HG02852 (cell line): ENCODE measurements around the gene FUT8.

ENCODE experiments used
- ATAC-seq: cut with Tn5 transposase; IDR thresholded peaks from one replicate; pipeline ENCODE4 v1.9.1; 2021; ENCODE audit warnings: mild to moderate bottlenecking, moderate library complexity; ENCODE audit not compliant: unreplicated experiment

The FUT8 gene

GRCh38 chr14:65550779-65551643 is 138.5 kb downstream of the FUT8 start:
- no peak for ATAC-seq

GRCh38 chr14:65552724-65553123 is 140.2 kb downstream of the FUT8 start:
- ATAC-seq = no peak

- ATAC-seq = no peak
Observed at GRCh38 chr14:65554837-65555236, 142.3 kb downstream of the FUT8 start.

GRCh38 chr14:65555358-65555757 is 142.8 kb downstream of the FUT8 start:
- ATAC-seq = no peak

GRCh38 chr14:65558363-65558762 is 145.8 kb downstream of the FUT8 start:
- no peak for ATAC-seq

GRCh38 chr14:65560340-65561027 is 148.0 kb downstream of the FUT8 start:
- no peak for ATAC-seq

- no peak for ATAC-seq
Observed at GRCh38 chr14:65564370-65564769, 151.8 kb downstream of the FUT8 start.

GRCh38 chr14:65565948-65566347 is 153.4 kb downstream of the FUT8 start:
- ATAC-seq = no peak

GRCh38 chr14:65566820-65567522 is 154.4 kb downstream of the FUT8 start:
- ATAC-seq = no peak

GRCh38 chr14:65574611-65575010 is 162.1 kb downstream of the FUT8 start:
- no peak for ATAC-seq

GRCh38 chr14:65575389-65575788 is 162.9 kb downstream of the FUT8 start:
- ATAC-seq = no peak

GRCh38 chr14:65580973-65581372 is 168.4 kb downstream of the FUT8 start:
- no peak for ATAC-seq

- ATAC-seq = no peak
Observed at GRCh38 chr14:65581378-65581777, 168.8 kb downstream of the FUT8 start.

GRCh38 chr14:65581799-65582198 is 169.3 kb downstream of the FUT8 start:
- no peak for ATAC-seq

GRCh38 chr14:65585216-65585615 is 172.7 kb downstream of the FUT8 start:
- ATAC-seq = no peak

- no peak for ATAC-seq
Observed at GRCh38 chr14:65588426-65589140, 176.1 kb downstream of the FUT8 start.

- ATAC-seq = no peak
Observed at GRCh38 chr14:65594153-65594881, 181.8 kb downstream of the FUT8 start.

GRCh38 chr14:65594882-65595237 is 182.3 kb downstream of the FUT8 start:
- ATAC-seq = no peak

- ATAC-seq = no peak
Observed at GRCh38 chr14:65599375-65599774, 186.8 kb downstream of the FUT8 start.

- ATAC-seq = no peak
Observed at GRCh38 chr14:65600742-65601141, 188.2 kb downstream of the FUT8 start.
